ENCODE data around the gene UROC1.
A peak's percentile ranks its signal among the peaks of the same experiment; 100 is the strongest.

UROC1 gene

GRCh38 chr3:126496894-126497850 is 20.4 kb downstream of the UROC1 start:
- in situ Hi-C loops (cut with HindIII; ENCODE audit: low sequenced_read_pairs), result no loop called here
- no peak for DNase-seq (ENCODE audit: low read depth, low spot score)
- TF ChIP-seq CTCF (IDR thresholded peaks at IDR 0.05; ENCODE audit: low read depth, low read length), result no peak
- H3K4me3 ChIP-seq (ENCODE audit: low read depth, low read length), result no peak overlapping the region

- H3K4me3 ChIP-seq (ENCODE audit: low read depth, low read length), result no peak overlapping the region
- DNase-seq (ENCODE audit: low read depth, low spot score), result no peak
- in situ Hi-C loops (cut with HindIII; ENCODE audit: low sequenced_read_pairs), result no loop called here
- no peak for TF ChIP-seq CTCF (IDR thresholded peaks at IDR 0.05; ENCODE audit: low read depth, low read length)
Measured at GRCh38 chr3:126495786-126496185, 21.8 kb downstream of the UROC1 start.

GRCh38 chr3:126494970-126495230 is 22.7 kb downstream of the UROC1 start:
- in situ Hi-C loops (cut with HindIII; ENCODE audit: low sequenced_read_pairs), result no loop called here
- H3K4me3 ChIP-seq (ENCODE audit: low read depth, low read length), result no peak overlapping the region
- TF ChIP-seq CTCF (IDR thresholded peaks at IDR 0.05; ENCODE audit: low read depth, low read length), result no peak
- no peak for DNase-seq (ENCODE audit: low read depth, low spot score)

GRCh38 chr3:126494204-126494969 is 23.2 kb downstream of the UROC1 start:
- H3K4me3 ChIP-seq (ENCODE audit: low read depth, low read length), result no peak overlapping the region
- TF ChIP-seq CTCF (IDR thresholded peaks at IDR 0.05; ENCODE audit: low read depth, low read length), result no peak
- no peak for DNase-seq (ENCODE audit: low read depth, low spot score)
- in situ Hi-C loops (cut with HindIII; ENCODE audit: low sequenced_read_pairs), result no loop called here

- DNase-seq (ENCODE audit: low read depth, low spot score), result peak; percentile 5
- in situ Hi-C loops (cut with HindIII; ENCODE audit: low sequenced_read_pairs), result no loop called here
- no peak overlapping the region for H3K4me3 ChIP-seq (ENCODE audit: low read depth, low read length)
- TF ChIP-seq CTCF (IDR thresholded peaks at IDR 0.05; ENCODE audit: low read depth, low read length), result no peak
Measured at GRCh38 chr3:126493739-126494138, 23.8 kb downstream of the UROC1 start.

- H3K4me3 ChIP-seq (ENCODE audit: low read depth, low read length), result no peak overlapping the region
- in situ Hi-C loops (cut with HindIII; ENCODE audit: low sequenced_read_pairs), result no loop called here
- DNase-seq (ENCODE audit: low read depth, low spot score), result no peak
- no peak for TF ChIP-seq CTCF (IDR thresholded peaks at IDR 0.05; ENCODE audit: low read depth, low read length)
Measured at GRCh38 chr3:126493051-126493450, 24.5 kb downstream of the UROC1 start.

Data from astrocyte of the spinal cord (primary cell).